GM18508 (cell line): ENCODE measurements around the gene EGFR.

ENCODE experiments used
- ATAC-seq: cut with Tn5 transposase; IDR thresholded peaks from one replicate; pipeline ENCODE4 v1.9.1; 2021; ENCODE audit warnings: moderate number of reproducible peaks; ENCODE audit not compliant: insufficient read depth, unreplicated experiment

Gene EGFR

GRCh38 chr7:55178292-55178862 lies 159.6 kb downstream of the EGFR start:
- ATAC-seq: no peak

GRCh38 chr7:55178863-55179773 lies 160.3 kb downstream of the EGFR start:
- no peak for ATAC-seq

- no peak for ATAC-seq
Observed at GRCh38 chr7:55179931-55180682, 161.3 kb downstream of the EGFR start.

- no peak for ATAC-seq
Observed at GRCh38 chr7:55180963-55181542, 162.2 kb downstream of the EGFR start.

- no peak for ATAC-seq
Observed at GRCh38 chr7:55181762-55182161, 162.9 kb downstream of the EGFR start.

GRCh38 chr7:55183897-55184296 lies 165.1 kb downstream of the EGFR start:
- ATAC-seq: no peak

GRCh38 chr7:55185321-55185802 lies 166.5 kb downstream of the EGFR start:
- ATAC-seq: no peak

- no peak for ATAC-seq
Observed at GRCh38 chr7:55185941-55186609, 167.3 kb downstream of the EGFR start.

GRCh38 chr7:55187701-55188491 lies 169.1 kb downstream of the EGFR start:
- no peak for ATAC-seq

GRCh38 chr7:55188590-55189138 lies 169.8 kb downstream of the EGFR start:
- no peak for ATAC-seq

GRCh38 chr7:55189146-55189766 lies 170.4 kb downstream of the EGFR start:
- ATAC-seq: no peak

- ATAC-seq: no peak
Observed at GRCh38 chr7:55189878-55190436, 171.1 kb downstream of the EGFR start.

GRCh38 chr7:55190511-55191160 lies 171.8 kb downstream of the EGFR start:
- no peak for ATAC-seq

GRCh38 chr7:55191161-55191925 lies 172.5 kb downstream of the EGFR start:
- no peak for ATAC-seq

- no peak for ATAC-seq
Observed at GRCh38 chr7:55191926-55192692, 173.3 kb downstream of the EGFR start.

- ATAC-seq: no peak
Observed at GRCh38 chr7:55192723-55193122, 173.9 kb downstream of the EGFR start.
